Bronchial epithelial cell (primary cell): ENCODE measurements around the gene CACHD1. TPM values are rescaled to one million over a fixed set of nuclear protein-coding genes. Genes with fewer than 3 reads are reported as not detected.

ENCODE experiments used
- DNase-seq: peaks from one replicate; pipeline ENCODE4 v3.0.0-alpha.2; 2010; ENCODE audit warnings: low read depth
- FAIRE-seq: peaks from 2 replicates; lab custom pipeline; 2011; peaks lifted over from hg19 to GRCh38; lab: Jason Lieb, UNC
- H3K27me3 ChIP-seq: 2 replicates; pipeline ENCODE4 v1.5.1; 2011; ENCODE audit warnings: low read length; ENCODE audit not compliant: control insufficient read depth, insufficient read depth
- H3K36me3 ChIP-seq: 2 replicates; pipeline ENCODE4 v1.5.1; 2011; ENCODE audit warnings: low read length; ENCODE audit not compliant: control insufficient read depth, insufficient read depth
- H3K4me3 ChIP-seq: 2 replicates; pipeline ENCODE4 v1.5.1; 2011; ENCODE audit warnings: mild to moderate bottlenecking, low read depth, low read length, control low read depth
- CTCF ChIP-seq: IDR thresholded peaks from 2 replicates; pipeline ENCODE4 v1.5.1; 2011; ENCODE audit warnings: mild to moderate bottlenecking, moderate library complexity, low read length, control low read depth, inconsistent platforms; ENCODE audit not compliant: insufficient read depth, severe bottlenecking
- total RNA-seq: library from RNA; depleted of rRNA; stranded (reverse); fragments of >200 nt; gene quantifications from 2 replicates; pipeline ENCODE4 v1.2.1, GENCODE V29; 2014

The CACHD1 gene
- total RNA-seq, 1 donor from 2014 or later: 1.8 TPM

DNA sequence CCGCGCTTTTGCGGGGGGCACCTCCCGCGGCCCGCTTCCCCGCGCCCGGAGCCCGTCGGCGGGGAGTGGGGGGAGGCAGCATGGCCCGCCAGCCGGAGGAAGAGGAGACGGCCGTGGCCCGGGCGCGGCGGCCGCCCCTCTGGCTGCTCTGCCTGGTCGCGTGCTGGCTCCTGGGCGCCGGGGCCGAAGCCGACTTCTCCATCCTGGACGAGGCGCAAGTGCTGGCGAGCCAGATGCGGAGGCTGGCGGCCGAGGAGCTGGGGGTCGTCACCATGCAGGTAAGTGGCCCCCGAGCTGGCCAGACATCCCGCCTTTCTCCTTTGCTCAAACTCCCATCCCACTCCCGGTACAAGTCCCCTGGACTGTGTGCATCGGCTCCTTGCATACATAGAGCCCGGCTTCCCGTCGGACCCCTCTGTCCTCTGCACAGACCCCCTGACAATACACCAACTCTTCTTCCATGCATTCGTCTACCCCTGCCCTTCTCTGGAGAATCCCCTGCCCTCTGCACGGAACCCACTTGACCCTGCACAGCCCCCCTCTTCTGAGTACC lies 812 bp downstream of the CACHD1 start:
- FAIRE-seq (no peak), DNase-seq (peak; percentile 8)
- Histone ChIP-seq H3K4me3 (peak overlapping the region; percentile 63), H3K27me3 (no peaks in the 10 kb centered on the region), H3K36me3 (no peaks in the 10 kb centered on the region)
- no peak for TF ChIP-seq CTCF

GRCh38 chr1:64471218-64472039 lies 1.5 kb downstream of the CACHD1 start:
- Histone ChIP-seq H3K36me3 (no peaks in the 10 kb centered on the region), H3K27me3 (no peaks in the 10 kb centered on the region), H3K4me3 (peak overlapping the region; percentile 63)
- TF ChIP-seq CTCF: no peak
- FAIRE-seq: no peak
- peak; percentile 35 for DNase-seq

- no peak for FAIRE-seq
- no peak overlapping the region for H3K4me3 ChIP-seq
Measured at GRCh38 chr1:64472040-64472376, 2.1 kb downstream of the CACHD1 start.

GRCh38 chr1:64472805-64473204 lies 2.9 kb downstream of the CACHD1 start:
- FAIRE-seq: no peak
- H3K36me3 ChIP-seq: no peaks in the 10 kb centered on the region
- H3K27me3 ChIP-seq: no peaks in the 10 kb centered on the region
- TF ChIP-seq CTCF: no peak
- DNase-seq: no peak
- H3K4me3 ChIP-seq: no peak overlapping the region

More at GRCh38 chr1:64472040-64472376, 2.1 kb downstream of the CACHD1 start:
- no peaks in the 10 kb centered on the region for H3K27me3 ChIP-seq
- no peak for DNase-seq
- TF ChIP-seq CTCF: no peak
- no peaks in the 10 kb centered on the region for H3K36me3 ChIP-seq

DNA sequence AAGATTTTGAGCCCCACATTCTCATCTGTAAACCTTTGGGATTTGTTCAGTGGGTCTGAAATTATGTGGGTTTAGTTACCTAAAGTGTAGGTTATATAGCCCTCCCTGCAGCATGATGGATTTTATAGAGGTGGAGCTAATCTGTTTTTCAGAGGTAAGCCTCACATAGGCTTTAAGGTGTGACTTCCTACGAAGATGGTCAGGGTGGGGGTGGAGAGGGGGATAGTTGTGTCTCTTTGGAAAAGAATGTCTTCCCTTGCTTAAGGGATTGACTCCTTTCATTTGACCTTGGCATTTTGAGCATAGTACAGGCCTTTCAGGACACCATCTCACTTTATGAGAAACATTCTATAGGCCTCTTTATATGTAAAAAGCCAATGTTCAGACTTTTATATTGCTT lies 3.4 kb downstream of the CACHD1 start:
- TF ChIP-seq CTCF: no peak
- no peak for FAIRE-seq
- Histone ChIP-seq H3K36me3 (no peaks in the 10 kb centered on the region), H3K27me3 (no peaks in the 10 kb centered on the region), H3K4me3 (no peak overlapping the region)
- DNase-seq: no peak
